Measurements from ENCODE around the gene RND1. TPM values are rescaled to one million over a fixed set of nuclear protein-coding genes. Genes with fewer than 3 reads are reported as not detected.

Gene RND1
- polyA plus RNA-seq, 3 donors: 2.5 to 3.0 (median 2.5) TPM

DNA sequence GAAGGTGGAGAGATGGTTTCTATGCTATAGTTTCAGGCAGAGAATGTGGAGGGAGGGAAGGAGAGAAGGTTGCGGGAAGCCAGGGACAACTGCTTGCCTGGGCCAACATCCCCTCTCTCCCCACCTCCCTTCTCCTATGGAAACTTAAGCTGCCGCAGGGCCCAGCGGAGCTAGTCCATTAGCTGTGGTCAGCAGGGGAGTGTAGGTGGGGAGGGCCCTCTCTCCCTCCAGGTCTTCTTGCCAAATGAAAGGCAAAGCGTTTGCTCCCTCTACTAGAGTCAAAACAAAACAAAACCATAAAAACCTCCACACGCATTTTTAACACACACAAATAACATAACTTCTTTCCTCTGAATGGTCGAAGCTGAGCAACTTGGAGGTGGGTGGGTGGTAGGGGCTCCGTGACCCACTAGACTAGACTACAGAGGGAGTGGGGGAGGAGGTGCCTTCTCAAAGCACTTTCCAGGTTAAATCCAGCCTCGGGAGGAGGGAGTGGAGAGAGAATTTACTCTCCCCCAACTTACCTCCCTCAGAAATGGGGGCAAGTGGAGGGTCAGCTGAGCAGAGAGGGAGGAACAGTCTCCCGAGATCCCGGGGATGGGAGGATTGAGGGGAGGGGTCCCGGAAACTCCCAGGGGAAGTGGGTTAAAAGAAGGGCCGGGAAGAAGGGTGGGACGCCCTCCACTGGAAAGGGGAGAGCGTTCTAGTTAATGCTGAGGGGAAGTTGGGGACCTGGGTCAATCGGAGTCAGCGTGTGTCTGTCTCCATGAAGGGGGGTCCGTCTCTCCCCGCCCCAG is 52.0 kb downstream of the RND1 start:
- peak; percentile 69 for DNase-seq

DNA sequence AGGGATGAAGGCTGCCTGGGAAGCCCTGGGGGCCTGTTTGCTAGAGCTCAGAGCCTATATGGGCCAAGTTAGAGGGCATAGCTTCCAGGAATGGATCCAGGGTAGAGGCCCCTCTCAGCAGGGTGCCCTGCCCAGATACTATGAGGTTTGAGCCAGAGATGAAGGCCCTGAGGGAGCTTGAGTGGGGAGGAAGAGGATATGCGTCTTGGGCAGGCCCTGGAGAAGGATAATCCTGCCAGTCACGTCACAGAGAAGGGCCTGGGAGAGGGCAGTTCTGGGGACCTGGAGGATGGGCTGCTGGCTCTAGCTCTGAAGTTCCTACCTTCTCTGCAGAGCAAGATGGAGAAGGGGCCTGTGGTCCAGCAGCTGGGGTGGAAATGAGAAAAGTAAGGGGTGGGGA is 53.3 kb downstream of the RND1 start:
- no peak for DNase-seq

DNA sequence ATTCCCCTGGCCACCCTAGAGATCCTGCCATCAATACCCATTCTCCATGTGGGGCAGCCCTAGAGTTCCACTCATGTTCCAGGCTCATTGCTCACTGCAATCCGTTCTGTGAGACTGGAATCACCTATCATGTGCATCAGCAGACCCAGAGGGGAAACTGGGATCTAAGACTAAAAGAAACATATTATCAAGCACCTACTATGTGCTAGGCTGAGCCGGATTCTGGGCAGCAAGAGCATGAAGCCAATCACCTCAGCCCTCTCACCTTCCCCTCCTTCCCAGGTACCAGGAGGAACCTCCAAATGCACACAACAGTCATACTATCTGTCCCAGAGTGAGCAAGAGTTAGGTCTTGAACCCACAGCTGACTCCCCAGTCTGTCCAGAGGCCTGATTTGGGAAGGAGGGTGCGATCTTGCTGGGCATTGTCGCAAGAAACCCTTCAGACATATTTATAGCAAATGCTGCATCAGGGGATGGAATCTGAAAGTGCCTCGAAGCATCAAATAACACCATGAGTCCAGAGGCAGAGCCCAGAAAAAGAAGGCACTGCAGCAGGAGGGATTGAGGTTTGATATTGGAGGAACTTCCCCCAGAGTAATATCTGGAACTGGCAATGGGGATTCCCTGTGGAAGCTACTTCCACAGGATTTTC is 54.1 kb downstream of the RND1 start:
- DNase-seq: no peak

DNA sequence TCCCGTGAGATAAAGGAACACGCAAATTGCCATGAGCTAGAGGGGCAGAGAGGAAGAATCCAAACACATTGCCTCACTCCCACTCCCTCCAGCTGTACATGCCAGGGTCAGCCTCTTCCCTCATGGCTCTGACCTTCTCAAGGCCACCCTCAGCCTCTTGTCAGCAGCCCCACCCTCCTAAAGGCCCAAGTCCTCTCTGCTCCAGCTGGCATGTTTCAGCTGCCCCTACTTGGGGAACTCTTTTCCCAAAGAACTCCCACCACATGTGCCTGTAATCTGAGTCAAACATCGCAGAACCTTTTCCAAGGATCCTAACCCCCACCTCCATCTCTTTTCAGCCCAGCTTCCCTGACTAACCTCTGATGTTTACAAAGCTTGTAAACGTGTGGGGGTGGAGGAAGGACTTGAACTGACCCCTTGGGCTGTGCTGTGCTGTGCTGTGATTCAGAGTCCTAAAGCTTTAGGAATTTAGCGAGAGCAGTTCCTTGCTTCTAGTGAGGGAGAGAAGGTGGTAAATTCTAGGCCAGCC is 54.7 kb downstream of the RND1 start:
- DNase-seq: peak; percentile 70

DNA sequence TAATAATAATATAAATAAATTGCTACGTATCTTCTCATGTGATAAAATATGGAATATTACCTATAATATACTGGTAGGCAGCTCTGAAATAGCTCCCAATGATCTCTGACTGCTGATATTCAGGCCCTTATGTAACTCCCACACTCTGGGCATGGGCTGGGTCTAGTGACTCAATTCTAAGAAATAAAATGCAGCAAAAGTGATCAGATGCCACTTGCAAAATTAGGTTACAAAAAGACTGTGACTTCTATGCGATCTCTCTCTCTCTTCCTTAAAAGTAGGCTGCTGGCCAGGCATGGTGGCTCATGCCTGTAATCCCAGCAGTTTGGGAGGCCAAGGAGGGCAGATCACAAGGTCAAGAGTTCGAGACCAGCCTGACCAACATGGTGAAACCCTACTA is 57.7 kb downstream of the RND1 start:
- no peak for DNase-seq

Other genes with a start within 250 kb of the RND1 start
- gene KANSL2, start 183.6 kb downstream of the RND1 start, polyA plus RNA-seq (ENCODE audit: insufficient read length in 3 of 3): 10 to 100 TPM; 47.2 to 51.7 (median 50.9) TPM
- 10 to 100 TPM; 26.6 to 35.1 (median 31.7) TPM for gene CCNT1, start 149.2 kb downstream of the RND1 start, polyA plus RNA-seq (ENCODE audit: insufficient read length in 3 of 3)
- gene ADCY6, start 76.8 kb downstream of the RND1 start, polyA plus RNA-seq (ENCODE audit: insufficient read length in 3 of 3): 100 to 1,000 TPM in 2 of 3 donors, 10 to 100 TPM in 1; 85.2 to 119 (median 118) TPM
- 10 to 100 TPM; 53.1 to 62.3 (median 56.2) TPM for gene CACNB3, start 47.4 kb downstream of the RND1 start, polyA plus RNA-seq (ENCODE audit: insufficient read length in 3 of 3)
- 100 to 1,000 TPM; 103 to 125 (median 108) TPM for gene DDX23, start 13.7 kb downstream of the RND1 start, polyA plus RNA-seq (ENCODE audit: insufficient read length in 3 of 3)
- 10 to 100 TPM; 16.4 to 19.8 (median 18.3) TPM for gene FKBP11, start 59.6 kb upstream of the RND1 start, polyA plus RNA-seq (ENCODE audit: insufficient read length in 3 of 3)
- 100 to 1,000 TPM; 130 to 138 (median 138) TPM for gene ARF3, start 91.6 kb upstream of the RND1 start, polyA plus RNA-seq (ENCODE audit: insufficient read length in 3 of 3)
- under 1 TPM in 1 of 3 donors, not detected in 2; 0.09 TPM for gene WNT10B, start 105.9 kb upstream of the RND1 start, polyA plus RNA-seq (ENCODE audit: insufficient read length in 3 of 3)
- gene WNT1, start 112.5 kb upstream of the RND1 start, polyA plus RNA-seq (ENCODE audit: insufficient read length in 3 of 3): not detected
- gene DDN, start 133.5 kb upstream of the RND1 start, polyA plus RNA-seq (ENCODE audit: insufficient read length in 3 of 3): 100 to 1,000 TPM in 1 of 3 donors, 10 to 100 TPM in 2; 92.6 to 101 (median 93.1) TPM
- gene PRKAG1, start 152.9 kb upstream of the RND1 start, polyA plus RNA-seq (ENCODE audit: insufficient read length in 3 of 3): 10 to 100 TPM; 71.6 to 87.5 (median 83.5) TPM
- gene KMT2D, start 194.9 kb upstream of the RND1 start, polyA plus RNA-seq (ENCODE audit: insufficient read length in 3 of 3): 10 to 100 TPM; 47.9 to 66.1 (median 65.9) TPM
- gene RHEBL1, start 204.1 kb upstream of the RND1 start, polyA plus RNA-seq (ENCODE audit: insufficient read length in 3 of 3): 1 to 10 TPM; 1.6 to 2.1 (median 2.0) TPM
- gene DHH, start 228.9 kb upstream of the RND1 start, polyA plus RNA-seq (ENCODE audit: insufficient read length in 3 of 3): under 1 TPM; 0.34 to 0.50 (median 0.35) TPM
- gene LMBR1L, start 245.0 kb upstream of the RND1 start, polyA plus RNA-seq (ENCODE audit: insufficient read length in 3 of 3): 10 to 100 TPM; 59.6 to 91.0 (median 90.9) TPM

All from renal pelvis (tissue), 4 donors.